Occipital lobe (tissue), 2 donors: ENCODE measurements around the gene RALGDS. TPM values are rescaled to one million over a fixed set of nuclear protein-coding genes. Genes with fewer than 3 reads are reported as not detected.
A peak's percentile ranks its signal among the peaks of the same experiment; 100 is the strongest.

Experiments used
- DNase-seq: peaks from one replicate; lab custom pipeline; 2025; lab: John Stamatoyannopoulos, UW
- total RNA-seq: library from RNA; depleted of rRNA; stranded (reverse); fragments of >200 nt; gene quantifications from one replicate; pipeline ENCODE4 v1.2.3, GENCODE V29; 2014

RALGDS gene
- total RNA-seq, 1 donor from 2014 or later = 95.8 TPM

- peak; percentile 83 for DNase-seq
Measured at GRCh38 chr9:133137451-133138231, 16.6 kb upstream of the RALGDS start.

GRCh38 chr9:133135146-133135745 is 14.2 kb upstream of the RALGDS start:
- DNase-seq = no peak

- no peak for DNase-seq
Measured at GRCh38 chr9:133134388-133135145, 13.5 kb upstream of the RALGDS start.

- DNase-seq = peak; percentile 77
Measured at GRCh38 chr9:133133681-133134387, 12.8 kb upstream of the RALGDS start.

- no peak for DNase-seq
Measured at GRCh38 chr9:133132174-133132573, 11.1 kb upstream of the RALGDS start.

GRCh38 chr9:133131506-133131905 is 10.5 kb upstream of the RALGDS start:
- no peak for DNase-seq

- no peak for DNase-seq
Measured at GRCh38 chr9:133130685-133131244, 9.7 kb upstream of the RALGDS start.

- DNase-seq = no peak
Measured at GRCh38 chr9:133129001-133129795, 8.2 kb upstream of the RALGDS start.

- no peak for DNase-seq
Measured at GRCh38 chr9:133128152-133128551, 7.1 kb upstream of the RALGDS start.

- DNase-seq = no peak
Measured at GRCh38 chr9:133127340-133127981, 6.4 kb upstream of the RALGDS start.

GRCh38 chr9:133126697-133127339 is 5.8 kb upstream of the RALGDS start:
- DNase-seq = no peak

- DNase-seq = no peak
Measured at GRCh38 chr9:133125941-133126696, 5.1 kb upstream of the RALGDS start.

- DNase-seq = no peak
Measured at GRCh38 chr9:133124907-133125275, 3.9 kb upstream of the RALGDS start.

GRCh38 chr9:133124123-133124906 is 3.3 kb upstream of the RALGDS start:
- no peak for DNase-seq

- no peak for DNase-seq
Measured at GRCh38 chr9:133122935-133123611, 2.0 kb upstream of the RALGDS start.

- DNase-seq = no peak
Measured at GRCh38 chr9:133122605-133122934, 1.5 kb upstream of the RALGDS start.

GRCh38 chr9:133121915-133122550 is 993 bp upstream of the RALGDS start:
- DNase-seq = no peak
